PC-3 (cell line): ENCODE measurements around the gene EYS.
"Not testable (repeated sequence)": the region's sequence is repeated elsewhere in the genome, so short reads cannot be mapped to it uniquely, and the experiment has no call there.

Source experiments
- EZH2 ChIP-seq: fragments of 300-600 bp; sonication (generic); IDR thresholded peaks from one replicate; pipeline ENCODE4 v1.6.1; 2017; ENCODE audit warnings: antibody characterized with exemption, mild to moderate bottlenecking, low read length; ENCODE audit not compliant: unreplicated experiment
- TF ChIP-seq, protein P1 (sequence below): fragments of 300-600 bp; sonication (generic); conservative IDR thresholded peaks from 2 replicates; pipeline ENCODE4 v1.5.1; 2017; ENCODE audit warnings: antibody characterized with exemption, low read depth, mild to moderate bottlenecking, low read length

DNA sequence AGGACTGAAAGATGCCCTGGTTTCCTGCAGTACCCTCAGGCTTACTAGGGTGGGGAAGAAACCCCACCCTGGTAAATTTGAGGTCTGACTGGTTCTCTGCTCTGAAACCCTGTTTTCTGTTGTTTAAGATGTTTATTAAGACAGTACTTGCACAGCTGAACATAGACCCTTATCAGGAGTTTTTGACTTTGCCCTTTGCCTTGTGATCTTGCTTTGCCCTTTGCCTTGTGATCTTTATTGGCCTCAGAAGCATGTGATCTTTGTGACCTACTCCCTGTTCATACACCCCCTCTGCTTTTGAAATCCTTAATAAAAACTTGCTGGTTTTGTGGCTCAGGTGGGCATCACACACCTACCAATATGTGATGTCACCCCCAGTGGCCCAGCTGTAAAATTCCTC lies 1949.8 kb downstream of the EYS start:
- TF ChIP-seq, protein P1, sequence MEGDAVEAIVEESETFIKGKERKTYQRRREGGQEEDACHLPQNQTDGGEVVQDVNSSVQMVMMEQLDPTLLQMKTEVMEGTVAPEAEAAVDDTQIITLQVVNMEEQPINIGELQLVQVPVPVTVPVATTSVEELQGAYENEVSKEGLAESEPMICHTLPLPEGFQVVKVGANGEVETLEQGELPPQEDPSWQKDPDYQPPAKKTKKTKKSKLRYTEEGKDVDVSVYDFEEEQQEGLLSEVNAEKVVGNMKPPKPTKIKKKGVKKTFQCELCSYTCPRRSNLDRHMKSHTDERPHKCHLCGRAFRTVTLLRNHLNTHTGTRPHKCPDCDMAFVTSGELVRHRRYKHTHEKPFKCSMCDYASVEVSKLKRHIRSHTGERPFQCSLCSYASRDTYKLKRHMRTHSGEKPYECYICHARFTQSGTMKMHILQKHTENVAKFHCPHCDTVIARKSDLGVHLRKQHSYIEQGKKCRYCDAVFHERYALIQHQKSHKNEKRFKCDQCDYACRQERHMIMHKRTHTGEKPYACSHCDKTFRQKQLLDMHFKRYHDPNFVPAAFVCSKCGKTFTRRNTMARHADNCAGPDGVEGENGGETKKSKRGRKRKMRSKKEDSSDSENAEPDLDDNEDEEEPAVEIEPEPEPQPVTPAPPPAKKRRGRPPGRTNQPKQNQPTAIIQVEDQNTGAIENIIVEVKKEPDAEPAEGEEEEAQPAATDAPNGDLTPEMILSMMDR = not testable (repeated sequence)
- not testable (repeated sequence) for TF ChIP-seq EZH2
